HG02678 (cell line): ENCODE results near the gene IHH.

Experiments used
- ATAC-seq: cut with Tn5 transposase; IDR thresholded peaks from one replicate; pipeline ENCODE4 v1.9.1; 2021; ENCODE audit warnings: mild to moderate bottlenecking, moderate library complexity; ENCODE audit not compliant: unreplicated experiment

IHH gene

GRCh38 chr2:219060821-219061791 lies at the start of gene IHH:
IHH (minus strand) TSS chr2:219060921; CDS start chr2:219060467, 454 bp downstream.
- ATAC-seq: no peak

DNA sequence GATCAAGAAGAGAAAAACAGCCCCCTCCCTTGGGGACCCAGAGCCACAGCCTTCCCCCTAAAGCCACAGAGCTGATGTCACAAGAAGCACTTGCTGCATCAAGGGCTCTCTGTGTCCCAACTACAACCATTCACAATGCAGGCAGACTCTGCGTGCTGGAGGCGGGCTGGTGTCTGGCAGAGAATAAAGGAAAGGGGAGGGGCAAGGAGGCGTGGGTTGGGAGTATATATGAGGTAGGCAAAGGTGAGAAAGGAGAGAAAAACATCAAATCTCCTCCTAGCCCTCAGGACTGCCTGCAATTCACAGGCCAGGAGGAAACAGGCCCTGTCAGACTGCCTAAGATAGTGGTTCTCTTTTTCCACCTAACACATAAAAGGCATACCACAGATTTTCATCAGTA lies 48.8 kb upstream of the IHH start:
- no peak for ATAC-seq

GRCh38 chr2:219107758-219108157 lies 47.0 kb upstream of the IHH start:
- no peak for ATAC-seq

GRCh38 chr2:219106251-219106650 lies 45.5 kb upstream of the IHH start:
- no peak for ATAC-seq

DNA sequence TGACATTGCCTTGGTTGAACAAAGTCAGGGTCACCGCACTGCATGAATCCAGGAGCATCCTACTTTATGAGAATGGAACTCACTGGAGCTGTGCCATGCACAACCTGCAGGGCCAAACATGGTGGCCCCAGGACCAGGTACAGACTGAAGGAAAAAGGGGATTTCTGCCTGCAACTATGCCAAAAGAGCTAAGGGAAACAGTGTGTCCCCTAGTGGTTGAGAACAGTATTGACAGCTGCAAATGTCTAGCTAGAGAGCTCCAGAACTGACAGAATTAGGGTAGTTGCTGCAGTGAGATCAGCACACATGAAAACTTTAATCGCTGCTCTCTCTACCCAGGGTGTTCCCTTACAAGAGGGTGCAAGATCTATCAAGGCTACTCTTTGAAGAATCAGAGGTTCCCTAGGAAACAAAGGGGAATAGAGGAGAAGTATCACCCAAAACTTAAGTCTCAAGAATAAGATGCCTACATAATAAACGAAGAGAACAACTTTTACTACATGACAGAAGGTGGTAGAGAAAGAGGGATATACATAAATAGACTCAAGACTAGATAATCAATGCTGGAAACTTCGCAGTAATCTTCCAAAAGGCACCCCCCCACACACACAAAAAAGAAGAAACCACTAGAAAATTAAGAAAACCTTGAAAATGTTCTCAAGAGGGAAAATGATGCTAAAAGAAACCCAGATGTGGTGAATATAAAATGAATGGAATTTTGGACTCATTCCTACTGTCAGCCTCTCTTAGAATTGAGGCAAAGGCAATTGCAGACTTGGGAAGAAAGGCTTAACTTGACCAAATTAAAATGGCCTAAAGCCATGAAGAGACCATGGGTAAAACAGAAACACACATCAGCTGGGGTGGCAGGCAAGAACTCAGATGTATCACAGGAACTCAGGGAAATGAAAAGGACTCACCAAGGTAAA lies 43.6 kb upstream of the IHH start:
- peak; percentile 53 for ATAC-seq

- ATAC-seq: no peak
These were observed 38.6 kb upstream of the IHH start for GRCh38 chr2:219099329-219099728.

GRCh38 chr2:219095406-219095935 lies 34.8 kb upstream of the IHH start:
- ATAC-seq: no peak

DNA sequence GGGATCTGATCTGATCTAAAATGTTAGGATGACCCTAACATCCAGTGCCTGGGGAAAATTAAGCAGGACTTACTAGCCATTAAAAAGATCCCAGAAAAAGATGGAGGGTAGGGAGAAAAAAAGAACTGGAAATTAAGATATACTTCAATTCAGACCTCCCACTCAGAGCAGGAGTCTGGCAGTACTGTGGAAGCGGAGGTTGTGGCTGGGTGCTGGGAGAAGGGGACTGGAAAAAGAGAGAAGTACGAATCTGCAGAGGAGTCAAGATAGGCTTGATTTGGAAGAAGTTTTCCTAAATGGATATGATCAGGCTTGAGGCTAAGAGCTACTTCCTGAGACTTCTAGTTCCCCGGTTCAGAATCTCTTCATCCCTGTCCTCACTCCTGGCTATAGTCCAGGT lies 33.5 kb upstream of the IHH start:
- no peak for ATAC-seq

- ATAC-seq: no peak
These were observed 29.9 kb upstream of the IHH start for GRCh38 chr2:219090436-219091299.

DNA sequence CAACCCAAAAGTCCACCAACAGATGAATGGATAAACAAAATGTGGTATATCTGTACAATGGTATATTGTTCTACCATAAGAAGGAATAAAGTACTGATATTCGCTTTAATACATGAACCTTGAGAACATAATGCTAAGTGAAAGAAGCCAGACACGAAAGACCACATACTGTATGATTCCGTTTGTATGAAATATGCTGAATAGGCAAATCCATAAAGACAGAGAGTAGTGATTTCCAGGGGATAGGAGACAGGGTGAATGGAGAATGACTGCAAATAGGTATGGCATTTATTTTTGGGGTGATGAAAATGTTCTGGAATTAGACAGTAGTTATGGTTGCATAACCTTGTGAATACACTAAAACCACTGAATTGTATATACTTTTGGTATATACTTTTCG lies 28.6 kb upstream of the IHH start:
- ATAC-seq: no peak

GRCh38 chr2:219087848-219088247 lies 27.1 kb upstream of the IHH start:
- no peak for ATAC-seq

- no peak for ATAC-seq
These were observed 26.6 kb upstream of the IHH start for GRCh38 chr2:219087361-219087760.

DNA sequence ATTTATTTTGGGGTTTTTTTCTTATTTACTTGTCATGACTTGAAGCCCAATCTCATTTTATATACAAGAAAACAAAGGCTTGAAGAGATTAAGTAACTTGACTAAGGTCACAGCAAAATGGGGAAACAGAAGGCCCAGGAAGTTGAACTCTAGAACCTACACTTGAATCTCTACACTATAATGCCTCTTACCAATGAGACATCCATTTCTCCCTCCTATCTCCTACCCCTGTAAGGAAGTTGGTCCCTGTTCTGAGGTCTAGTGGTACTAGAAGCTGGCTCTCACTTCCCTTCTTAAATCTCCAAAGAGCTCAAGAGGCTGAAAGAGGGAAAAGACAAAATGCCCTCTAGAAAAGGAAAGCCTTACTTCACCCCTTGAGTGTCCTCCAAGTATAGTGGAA lies 25.5 kb upstream of the IHH start:
- ATAC-seq: no peak

DNA sequence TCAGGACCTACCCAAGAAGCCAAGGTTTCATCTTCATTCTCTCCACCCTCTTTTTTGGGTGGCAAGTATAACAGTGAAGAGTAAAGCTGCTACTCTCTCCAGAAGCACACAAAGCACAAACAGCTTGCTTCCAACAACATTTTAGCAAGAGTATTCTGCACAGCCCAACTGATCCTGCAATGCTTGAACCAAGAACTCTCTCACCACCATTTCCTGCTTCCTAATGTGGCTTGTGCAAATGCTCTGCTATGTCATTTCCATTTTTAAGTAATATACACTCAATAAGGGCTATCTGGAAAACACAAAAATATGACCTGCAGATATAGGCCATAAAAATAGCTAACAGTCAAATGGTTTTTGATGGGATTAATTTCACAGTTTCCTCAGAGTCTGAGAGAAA lies 24.1 kb upstream of the IHH start:
- no peak for ATAC-seq

DNA sequence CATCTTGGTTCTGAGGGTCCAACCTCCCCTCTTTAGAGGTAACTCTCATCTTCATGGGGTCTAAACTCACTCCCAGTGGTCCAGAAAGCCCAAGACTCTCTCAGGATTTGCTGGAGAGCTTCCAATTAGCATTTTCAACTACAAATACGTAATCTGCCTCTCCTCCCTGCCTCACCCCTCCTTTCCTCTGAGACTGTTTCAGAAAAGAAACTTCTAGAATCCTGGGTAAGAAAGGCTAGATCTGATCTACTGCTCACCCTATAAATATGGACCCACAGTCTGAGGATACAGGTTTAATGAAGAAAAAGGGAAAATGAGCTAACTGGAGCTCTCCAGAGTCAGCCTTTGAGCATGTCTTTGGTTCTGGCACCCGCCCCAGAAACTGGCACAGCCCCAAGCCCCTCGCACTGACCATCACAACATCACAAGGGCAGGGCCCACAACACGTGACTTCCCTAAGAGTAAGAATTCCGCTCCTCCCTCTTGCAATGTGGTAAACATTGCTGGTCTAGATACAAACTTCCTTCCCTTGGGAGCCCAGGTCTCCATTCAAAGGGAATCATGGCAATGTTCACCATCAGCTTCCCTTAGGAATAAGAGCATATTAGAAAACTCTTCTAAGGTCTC lies 21.7 kb upstream of the IHH start:
- ATAC-seq: no peak

GRCh38 chr2:219081701-219082331 lies 21.1 kb upstream of the IHH start:
- no peak for ATAC-seq

DNA sequence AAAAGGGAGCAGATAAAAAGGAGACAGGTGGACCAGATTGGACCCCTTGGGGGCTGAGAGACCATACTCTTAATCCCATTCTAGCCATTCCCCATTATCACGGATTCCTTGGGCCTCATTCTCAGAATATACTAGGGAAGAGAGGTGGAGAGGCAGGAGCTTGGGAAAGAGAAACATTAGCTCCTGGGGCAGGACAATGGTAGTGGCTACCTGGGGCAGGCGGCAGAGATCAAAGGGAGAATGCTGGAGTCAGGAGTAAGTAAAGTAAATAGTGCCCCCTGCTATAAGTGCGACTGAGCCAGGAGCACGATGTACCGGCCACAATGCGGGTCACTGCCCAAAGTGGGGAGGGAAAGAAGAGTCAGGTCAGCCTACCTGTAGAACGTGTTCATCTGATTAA lies 20.4 kb upstream of the IHH start:
- no peak for ATAC-seq

GRCh38 chr2:219079417-219079816 lies 18.7 kb upstream of the IHH start:
- ATAC-seq: no peak

DNA sequence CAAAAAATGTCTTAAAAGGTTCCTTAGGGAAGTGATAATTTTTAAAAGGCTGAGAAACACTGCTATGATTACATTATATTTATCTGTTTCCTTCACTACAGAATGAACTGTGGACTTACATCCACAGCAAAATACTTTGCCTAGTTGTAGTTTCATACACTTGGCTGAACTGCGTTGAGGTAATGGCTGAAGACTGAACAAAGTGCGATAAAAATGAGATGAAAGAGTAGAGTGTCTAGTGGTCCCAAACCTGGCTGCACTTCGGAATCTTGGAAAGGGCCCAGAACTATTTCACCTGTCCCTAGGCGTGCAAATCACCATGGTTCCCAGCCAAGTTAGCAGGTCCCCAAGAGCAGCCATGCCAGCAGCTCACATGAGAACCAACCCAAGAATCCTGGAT lies 18.2 kb upstream of the IHH start:
- no peak for ATAC-seq

- ATAC-seq: no peak
These were observed 17.4 kb upstream of the IHH start for GRCh38 chr2:219078126-219078525.
